K562 (cell line): ENCODE data around the gene AGTR1. TPM values are rescaled to one million over a fixed set of nuclear protein-coding genes. Genes with fewer than 3 reads are reported as not detected.

Experiments
- CEBPG ChIP-seq, 3 experiments: fragments of 200-800 bp in 1 of 3; sonication (Bioruptor generic) in 1 of 3; sonication (generic) in 1 of 3; formaldehyde crosslinking in 1 of 3; IDR thresholded peaks in 2 of 3; conservative IDR thresholded peaks in 1 of 3; 2 replicates each; pipeline versions ENCODE4 v1.6.1 to v1.8.0; 2016 to 2022; ENCODE audit warnings: missing compliant biosample characterization in 2 of 3, missing genetic modification characterization in 2 of 3, mild to moderate bottlenecking in 1 of 3, missing genetic modification reagents in 1 of 3
- HLTF ChIP-seq: fragments of 450-650 bp; IDR thresholded peaks from 2 replicates; pipeline ENCODE4 v1.6.1; 2016
- IRF1 ChIP-seq: sonication (generic); formaldehyde crosslinking; IDR thresholded peaks from 2 replicates; pipeline ENCODE4 v1.8.0; 2022; ENCODE audit warnings: missing genetic modification reagents, mild to moderate bottlenecking, borderline replicate concordance
- NUFIP1 ChIP-seq: fragments of 450-650 bp; IDR thresholded peaks from 2 replicates; pipeline ENCODE4 v1.6.1; 2018; ENCODE audit not compliant: partially characterized antibody
- RBM39 ChIP-seq: fragments of 200-400 bp; formaldehyde crosslinking; optimal IDR thresholded peaks from 2 replicates; pipeline ENCODE3; 2018; ENCODE audit warnings: low read depth, low read length
- SAP30 ChIP-seq: fragments of 200-600 bp; sonication (generic); IDR thresholded peaks from 2 replicates; pipeline ENCODE4 v1.6.1; 2012; ENCODE audit warnings: borderline replicate concordance, low read depth, mild to moderate bottlenecking, moderate library complexity, low read length, control low read depth, inconsistent platforms; ENCODE audit not compliant: insufficient read depth, poor library complexity, severe bottlenecking
- TOE1 ChIP-seq, 2 experiments: fragments of 450-650 bp in 1 of 2; sonication (generic) in 1 of 2; formaldehyde crosslinking in 1 of 2; IDR thresholded peaks; 2 replicates each; pipeline versions ENCODE4 v1.7.1 to v1.8.0; 2016 to 2022; ENCODE audit warnings: borderline replicate concordance in 2 of 2, mild to moderate bottlenecking in 2 of 2, antibody characterized with exemption in 1 of 2, inconsistent platforms in 1 of 2, low read depth in 1 of 2, missing genetic modification reagents in 1 of 2, moderate library complexity in 1 of 2
- TSC22D4 ChIP-seq: fragments of 450-650 bp; IDR thresholded peaks from 2 replicates; pipeline ENCODE4 v1.6.1; 2016; ENCODE audit warnings: missing genetic modification characterization, missing biosample characterization, control low read depth
- polyA plus RNA-seq, 8 experiments: library from polyadenylated mRNA; depleted of rRNA in 4 of 8; stranded (reverse) in 5 of 8; unstranded in 3 of 8; fragments of >200 nt; fragmentation: Nextera tagmentation in 2 of 8; fragmentation: Illumina TruSeq in 1 of 8; extraction: Ambion mirVana in 2 of 8; extraction: Trizol in 1 of 8; gene quantifications; 2 replicates each; pipeline versions ENCODE4 v1.2.1 to v1.2.3, GENCODE V29; 2011 to 2014; ENCODE audit warnings: inconsistent platforms in 1 of 8, missing spikeins in 1 of 8
- total RNA-seq, 7 experiments: library from RNA; depleted of rRNA in 6 of 7; stranded (reverse); fragments of >200 nt in 6 of 7; fragmentation: Illumina TruSeq in 2 of 7; extraction: Trizol in 2 of 7; gene quantifications; 2 replicates each; pipeline versions ENCODE4 v1.2.1 to v1.2.3, GENCODE V29; 2011 to 2021; ENCODE audit warnings: low replicate concordance in 1 of 7
- TF ChIP-seq, protein P1 (sequence below): fragments of 450-650 bp; formaldehyde crosslinking; conservative IDR thresholded peaks from 2 replicates; pipeline ENCODE4 v1.4.0; 2022; ENCODE audit warnings: mild to moderate bottlenecking, missing genetic modification characterization

The AGTR1 gene
- total and polyA plus RNA-seq, 9 of the 15 experiments (the other 6 are each of a cell fraction or from before 2014, with no cell fraction given), result not detected

GRCh38 chr3:148709560-148710253 lies 12.0 kb downstream of the AGTR1 start (continued):
- TF ChIP-seq, protein P1, sequence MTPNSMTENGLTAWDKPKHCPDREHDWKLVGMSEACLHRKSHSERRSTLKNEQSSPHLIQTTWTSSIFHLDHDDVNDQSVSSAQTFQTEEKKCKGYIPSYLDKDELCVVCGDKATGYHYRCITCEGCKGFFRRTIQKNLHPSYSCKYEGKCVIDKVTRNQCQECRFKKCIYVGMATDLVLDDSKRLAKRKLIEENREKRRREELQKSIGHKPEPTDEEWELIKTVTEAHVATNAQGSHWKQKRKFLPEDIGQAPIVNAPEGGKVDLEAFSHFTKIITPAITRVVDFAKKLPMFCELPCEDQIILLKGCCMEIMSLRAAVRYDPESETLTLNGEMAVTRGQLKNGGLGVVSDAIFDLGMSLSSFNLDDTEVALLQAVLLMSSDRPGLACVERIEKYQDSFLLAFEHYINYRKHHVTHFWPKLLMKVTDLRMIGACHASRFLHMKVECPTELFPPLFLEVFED (CRISPR knock-in tag), result no peak
- TF ChIP-seq SAP30 (no peak), IRF1 (CRISPR knock-in tag) (no peak), TSC22D4 (tag) (no peak), HLTF (no peak), CEBPG (CRISPR knock-in tag; IDR thresholded peaks at IDR 0.05) (no peak), CEBPG (tag; conservative IDR thresholded peaks at IDR 0.05 in 1 of 2, IDR thresholded peaks at IDR 0.05 in 1 of 2) (no peak), TOE1 (IDR thresholded peaks at IDR 0.05; ENCODE audit: borderline replicate concordance) (no peak), TOE1 (CRISPR knock-in tag; IDR thresholded peaks at IDR 0.05; ENCODE audit: borderline replicate concordance, low read depth) (no peak), NUFIP1 (no peak), RBM39 (no peak)
